OCI-LY3 (cell line): ENCODE results near the gene SLC52A3.

Source experiments
- CTCF ChIP-seq: fragments of 200-600, 300-600 bp; sonication (generic); IDR thresholded peaks from 2 replicates; pipeline ENCODE4 v1.5.1; 2014; ENCODE audit warnings: antibody characterized with exemption, low read length, low read depth
- EZH2phosphoT487 ChIP-seq: fragments of 200-600 bp; shearing (Covaris generic); IDR thresholded peaks from 2 replicates; pipeline ENCODE4 v1.6.1; 2018; ENCODE audit warnings: antibody characterized with exemption, mixed run types, low read depth

GRCh38 chr20:792248-792647 is 23.9 kb upstream of the SLC52A3 start:
- TF ChIP-seq CTCF (no peak), EZH2phosphoT487 (no peak)
